IMR-90 (cell line): Measurements from ENCODE around the gene TERB1. TPM values are rescaled to one million over a fixed set of nuclear protein-coding genes. Genes with fewer than 3 reads are reported as not detected.

ENCODE experiments used
- ATAC-seq: fragments of 200-7000 bp; cut with Tn5 transposase; 2 replicates; pipeline ENCODE4 v1.9.1; 2020; ENCODE audit warnings: low read depth, mild to moderate bottlenecking, moderate library complexity
- BruUV-seq: library from RNA; stranded (reverse); fragments of 400-500 nt; replicated peaks from 2 replicates; lab custom pipeline; 2021; lab: Mats Ljungman, UMichigan
- CTCF ChIA-PET: fragments of 300-600 bp; formaldehyde crosslinking; extraction: SDS; loops from one replicate; lab custom pipeline; 2021; ENCODE audit warnings: antibody characterized with exemption; lab: Yijun Ruan, JAX
- POLR2A ChIA-PET: fragments of 300-600 bp; sonication (Branson Sonifier 250); formaldehyde crosslinking; loops from one replicate; lab custom pipeline; 2022; ENCODE audit warnings: antibody characterized with exemption; ENCODE audit not compliant: unreplicated experiment; lab: Charles Lee
- DNase-seq: peaks from one replicate; pipeline ENCODE4 v3.0.0; 2013
- H2AFZ ChIP-seq: replicated peaks from 2 replicates; pipeline ENCODE3; 2013; ENCODE audit warnings: low read length, mild to moderate bottlenecking; ENCODE audit not compliant: poor library complexity
- H2AK5ac ChIP-seq: 2 replicates; pipeline ENCODE4 v1.6.1; 2013; ENCODE audit warnings: low read depth, low read length, inconsistent platforms
- H2AK9ac ChIP-seq: replicated peaks from 2 replicates; pipeline ENCODE3; 2013; ENCODE audit warnings: mild to moderate bottlenecking, low read depth, low read length, moderate library complexity; ENCODE audit not compliant: poor library complexity
- H2BK120ac ChIP-seq: 2 replicates; pipeline ENCODE4 v1.6.1; 2013; ENCODE audit warnings: low read depth, low read length, inconsistent platforms
- H2BK15ac ChIP-seq: 3 replicates; pipeline ENCODE4 v1.6.1; 2013; ENCODE audit warnings: low read depth, low read length, inconsistent platforms
- H2BK20ac ChIP-seq: 2 replicates; pipeline ENCODE4 v1.6.1; 2013; ENCODE audit warnings: low read depth, mild to moderate bottlenecking, inconsistent platforms, low read length, moderate library complexity
- H2BK5ac ChIP-seq: 2 replicates; pipeline ENCODE4 v1.6.1; 2013; ENCODE audit warnings: mild to moderate bottlenecking, low read depth, low read length, inconsistent platforms; ENCODE audit not compliant: poor library complexity, severe bottlenecking
- H3K14ac ChIP-seq: replicated peaks from 2 replicates; pipeline ENCODE4 v1.6.1; 2013; ENCODE audit warnings: low read depth, low read length, inconsistent platforms
- H3K18ac ChIP-seq: 2 replicates; pipeline ENCODE4 v1.6.1; 2013; ENCODE audit warnings: low read depth, low read length, control low read depth
- H3K23ac ChIP-seq: 2 replicates; pipeline ENCODE4 v1.6.1; 2013; ENCODE audit warnings: low read depth, low read length, inconsistent platforms
- H3K27ac ChIP-seq: 2 replicates; pipeline ENCODE4 v1.5.1; 2013; ENCODE audit warnings: mild to moderate bottlenecking, control low read depth, low read length; ENCODE audit not compliant: insufficient read depth
- H3K27me3 ChIP-seq: 2 replicates; pipeline ENCODE4 v1.6.1; 2013; ENCODE audit warnings: low read length; ENCODE audit not compliant: control insufficient read depth, insufficient read depth
- H3K36me3 ChIP-seq: 2 replicates; pipeline ENCODE4 v1.6.1; 2013; ENCODE audit warnings: low read length, mixed read lengths; ENCODE audit not compliant: control insufficient read depth, insufficient read depth
- H3K4ac ChIP-seq: 2 replicates; pipeline ENCODE4 v1.6.1; 2013; ENCODE audit warnings: low read depth, low read length, inconsistent platforms
- H3K4me1 ChIP-seq: 2 replicates; pipeline ENCODE4 v1.6.1; 2013; ENCODE audit warnings: low read length, mixed read lengths; ENCODE audit not compliant: control insufficient read depth, insufficient read depth
- H3K4me2 ChIP-seq: 2 replicates; pipeline ENCODE4 v1.6.1; 2013; ENCODE audit warnings: low read depth, mild to moderate bottlenecking, control low read depth, low read length, moderate library complexity
- H3K4me3 ChIP-seq: 2 replicates; pipeline ENCODE4 v1.5.1; 2013; ENCODE audit warnings: low read depth, mild to moderate bottlenecking, control low read depth, low read length, moderate library complexity; ENCODE audit not compliant: insufficient read depth
- H3K56ac ChIP-seq: 2 replicates; pipeline ENCODE4 v1.6.1; 2013; ENCODE audit warnings: low read length, inconsistent platforms; ENCODE audit not compliant: insufficient read depth; ENCODE audit errors: extremely low read depth
- H3K79me1 ChIP-seq, 2 experiments: 2 replicates each; pipeline ENCODE4 v1.6.1; 2013; ENCODE audit warnings: low read length in 2 of 2, inconsistent platforms in 1 of 2, low read depth in 1 of 2
- H3K9ac ChIP-seq: 2 replicates; pipeline ENCODE4 v1.6.1; 2013; ENCODE audit warnings: low read depth, low read length, control low read depth
- H3K9me1 ChIP-seq: 2 replicates; pipeline ENCODE4 v1.6.1; 2013; ENCODE audit warnings: low read length, inconsistent platforms; ENCODE audit not compliant: insufficient read depth
- H3K9me3 ChIP-seq: 2 replicates; pipeline ENCODE4 v1.6.1; 2013; ENCODE audit warnings: low read length; ENCODE audit not compliant: control insufficient read depth, insufficient read depth
- H4K20me1 ChIP-seq: 2 replicates; pipeline ENCODE4 v1.6.1; 2013; ENCODE audit warnings: low read length, inconsistent platforms; ENCODE audit not compliant: insufficient read depth
- H4K5ac ChIP-seq: 2 replicates; pipeline ENCODE4 v1.6.1; 2013; ENCODE audit warnings: mild to moderate bottlenecking, low read depth, low read length, control low read depth
- H4K8ac ChIP-seq, 2 experiments: 2 replicates each; pipeline ENCODE4 v1.6.1; 2013; ENCODE audit warnings: low read depth in 2 of 2, low read length in 2 of 2, control low read depth in 1 of 2, inconsistent platforms in 1 of 2
- H4K91ac ChIP-seq: 2 replicates; pipeline ENCODE4 v1.6.1; 2013; ENCODE audit warnings: low read depth, low read length, inconsistent platforms; ENCODE audit not compliant: insufficient read depth
- CEBPB ChIP-seq: IDR thresholded peaks from 2 replicates; pipeline ENCODE4 v1.6.1; 2012; ENCODE audit warnings: low read depth, low read length, improper control_type of control experiment
- WGBS, 2 experiments: methylation state at CpG; one replicate each; pipeline versions ENCODE4 v1.1.5 to v1.1.7; 2013; ENCODE audit warnings: missing lambda C conversion rate in 2 of 2; ENCODE audit not compliant: insufficient read length in 1 of 2; ENCODE audit errors: extremely low coverage in 2 of 2; 5-methylcytosine and 5-hydroxymethylcytosine counted together
- dilution Hi-C: fragments of 300-500 bp; cut with HindIII; formaldehyde crosslinking; loops from one replicate; pipeline ENCODE4 v1.14.3; 2018; ENCODE audit warnings: low sequenced_read_pairs; ENCODE audit not compliant: unreplicated experiment
- in situ Hi-C: fragments of 300-500 bp; cut with MboI; formaldehyde crosslinking; loops from 3 replicates; pipeline ENCODE4 v1.14.3; 2019; ENCODE audit warnings: low sequenced_read_pairs, inconsistent platforms, mixed read lengths
- intact Hi-C: fragments of 100-400 bp; cut with micrococcal nuclease; formaldehyde crosslinking; loops from 2 replicates; pipeline ENCODE4 v1.10.0; 2022
- polyA plus RNA-seq, 3 experiments: library from polyadenylated mRNA; depleted of rRNA; stranded (reverse); fragments of >200 nt; gene quantifications; 2 replicates each; pipeline ENCODE4 v1.2.3, GENCODE V29; 2012; ENCODE audit warnings: low replicate concordance in 1 of 3
- total RNA-seq: library from RNA; depleted of rRNA; stranded (reverse); fragments of >200 nt; gene quantifications from 2 replicates; pipeline ENCODE4 v1.2.3, GENCODE V29; 2012
- TF ChIP-seq, protein P1 (sequence below): fragments of 150-350 bp; IDR thresholded peaks from 2 replicates; pipeline ENCODE4 v1.6.1; 2016; ENCODE audit warnings: low read depth, mild to moderate bottlenecking, low read length, moderate library complexity, borderline replicate concordance

The TERB1 gene
- total and polyA plus RNA-seq, 2 of the 4 experiments (the other 2 are of a cell fraction) = not detected

DNA sequence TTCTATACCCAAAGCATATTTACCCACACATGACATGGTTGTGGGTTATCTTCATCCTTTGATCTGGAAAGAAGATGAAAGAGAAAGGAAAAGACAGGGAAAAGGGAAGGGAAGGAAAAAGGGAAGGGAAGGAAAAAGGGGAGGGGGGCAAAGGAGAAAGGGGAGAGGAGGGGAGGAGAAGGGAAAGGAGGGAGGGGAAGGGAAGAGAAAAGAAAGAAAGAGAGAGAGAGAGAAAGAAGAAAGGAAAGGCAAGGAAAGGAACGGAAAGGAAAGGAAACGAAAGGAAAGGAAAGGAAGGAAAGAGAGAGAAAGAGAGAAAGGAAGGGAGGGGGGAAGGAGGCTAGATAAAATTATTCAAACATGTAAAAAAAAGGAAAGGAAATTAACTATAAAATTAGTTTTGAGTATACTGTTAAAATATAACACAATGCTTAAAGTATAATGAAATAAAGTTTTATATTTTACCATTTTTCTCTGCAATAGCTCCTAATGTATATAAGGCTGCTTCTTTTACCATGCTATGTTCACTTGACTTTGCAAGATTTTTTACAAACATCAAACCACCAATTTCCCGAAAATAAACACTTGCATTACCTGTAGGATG lies 11.2 kb downstream of the TERB1 start:
- H3K27ac ChIP-seq = no peak overlapping the region
- H2BK120ac ChIP-seq = no peak overlapping the region
- intact Hi-C loops (loop anchor here (5.0 kb wide), 1 partner anchor 33 kb away; no protein-coding TSS in a partner anchor), in situ Hi-C loops (no loop called here), dilution Hi-C loops (no loop called here)
- H3K79me1 ChIP-seq = no peaks in the 10 kb centered on the region
- H3K36me3 ChIP-seq = no peaks in the 10 kb centered on the region
- H2BK5ac ChIP-seq = no peak overlapping the region
- 80% methylated on average over 2 of the region's 3 CpGs; no CpG with 5 or more reads in 1 of the 2 experiments for WGBS, 2 experiments
- H3K4me3 ChIP-seq = no peak overlapping the region
- H4K8ac ChIP-seq = no peak overlapping the region
- no peak for TF ChIP-seq CEBPB
- TF ChIP-seq, protein P1, sequence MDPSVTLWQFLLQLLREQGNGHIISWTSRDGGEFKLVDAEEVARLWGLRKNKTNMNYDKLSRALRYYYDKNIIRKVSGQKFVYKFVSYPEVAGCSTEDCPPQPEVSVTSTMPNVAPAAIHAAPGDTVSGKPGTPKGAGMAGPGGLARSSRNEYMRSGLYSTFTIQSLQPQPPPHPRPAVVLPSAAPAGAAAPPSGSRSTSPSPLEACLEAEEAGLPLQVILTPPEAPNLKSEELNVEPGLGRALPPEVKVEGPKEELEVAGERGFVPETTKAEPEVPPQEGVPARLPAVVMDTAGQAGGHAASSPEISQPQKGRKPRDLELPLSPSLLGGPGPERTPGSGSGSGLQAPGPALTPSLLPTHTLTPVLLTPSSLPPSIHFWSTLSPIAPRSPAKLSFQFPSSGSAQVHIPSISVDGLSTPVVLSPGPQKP = no peak
- no peak overlapping the region for H3K56ac ChIP-seq
- no peaks in the 10 kb centered on the region for H3K9me3 ChIP-seq
- ATAC-seq = no peak
- H2BK15ac ChIP-seq = no peak overlapping the region
- no peak overlapping the region for H2AK5ac ChIP-seq
- H2AFZ ChIP-seq = no peak overlapping the region
- H3K4me1 ChIP-seq = no peaks in the 10 kb centered on the region
- H3K9me1 ChIP-seq = no peaks in the 10 kb centered on the region
- no peaks in the 10 kb centered on the region for H4K20me1 ChIP-seq
- no peak for DNase-seq
- no peak overlapping the region for H4K5ac ChIP-seq
- no peak overlapping the region for H3K23ac ChIP-seq
- H4K91ac ChIP-seq = no peak overlapping the region
- H2AK9ac ChIP-seq = no peak overlapping the region
- ChIA-PET POLR2A (no interaction called here), CTCF (no interaction called here)
- H2BK20ac ChIP-seq = no peak overlapping the region
- H3K14ac ChIP-seq = no peak overlapping the region
- H3K27me3 ChIP-seq = no peaks in the 10 kb centered on the region; the same call in 1 of the 2 replicates
- BruUV-seq = no TSS peak
- H3K18ac ChIP-seq = no peak overlapping the region
- H3K4me2 ChIP-seq = no peak overlapping the region
- no peak overlapping the region for H3K4ac ChIP-seq
- H3K9ac ChIP-seq = no peak overlapping the region
